PC-9 (cell line): Measurements from ENCODE around the gene CLASP1.

Experiments used
- EZH2 ChIP-seq: fragments of 200-600 bp; sonication (generic); IDR thresholded peaks from 2 replicates; pipeline ENCODE4 v1.8.0; 2017; ENCODE audit warnings: antibody characterized with exemption, low read depth
- TF ChIP-seq, protein P1 (sequence below): fragments of 200-600 bp; sonication (generic); conservative IDR thresholded peaks from 2 replicates; pipeline ENCODE4 v1.6.1; 2017; ENCODE audit warnings: mixed run types, antibody characterized with exemption, mild to moderate bottlenecking, moderate library complexity

DNA sequence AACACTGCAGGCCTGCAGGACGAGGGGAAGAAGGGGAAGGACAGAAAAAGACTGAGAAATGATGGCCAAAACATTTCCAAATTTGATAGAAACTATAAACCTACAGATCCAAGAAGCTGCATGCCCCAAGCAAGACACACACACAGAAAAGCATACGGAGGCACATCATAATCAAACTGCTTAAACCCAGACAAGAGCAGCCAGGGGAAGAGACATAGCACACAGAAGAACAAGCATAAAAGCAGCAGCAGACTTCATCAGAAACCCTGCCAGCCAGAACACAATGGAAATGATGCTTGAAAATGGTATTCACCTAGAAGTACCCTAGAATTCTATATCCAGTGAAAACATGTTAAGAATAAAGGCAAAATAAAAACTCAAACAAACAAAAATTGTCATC lies 175.8 kb downstream of the CLASP1 start:
- TF ChIP-seq, protein P1, sequence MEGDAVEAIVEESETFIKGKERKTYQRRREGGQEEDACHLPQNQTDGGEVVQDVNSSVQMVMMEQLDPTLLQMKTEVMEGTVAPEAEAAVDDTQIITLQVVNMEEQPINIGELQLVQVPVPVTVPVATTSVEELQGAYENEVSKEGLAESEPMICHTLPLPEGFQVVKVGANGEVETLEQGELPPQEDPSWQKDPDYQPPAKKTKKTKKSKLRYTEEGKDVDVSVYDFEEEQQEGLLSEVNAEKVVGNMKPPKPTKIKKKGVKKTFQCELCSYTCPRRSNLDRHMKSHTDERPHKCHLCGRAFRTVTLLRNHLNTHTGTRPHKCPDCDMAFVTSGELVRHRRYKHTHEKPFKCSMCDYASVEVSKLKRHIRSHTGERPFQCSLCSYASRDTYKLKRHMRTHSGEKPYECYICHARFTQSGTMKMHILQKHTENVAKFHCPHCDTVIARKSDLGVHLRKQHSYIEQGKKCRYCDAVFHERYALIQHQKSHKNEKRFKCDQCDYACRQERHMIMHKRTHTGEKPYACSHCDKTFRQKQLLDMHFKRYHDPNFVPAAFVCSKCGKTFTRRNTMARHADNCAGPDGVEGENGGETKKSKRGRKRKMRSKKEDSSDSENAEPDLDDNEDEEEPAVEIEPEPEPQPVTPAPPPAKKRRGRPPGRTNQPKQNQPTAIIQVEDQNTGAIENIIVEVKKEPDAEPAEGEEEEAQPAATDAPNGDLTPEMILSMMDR: no peak
- TF ChIP-seq EZH2: no peak
